Chondrocyte (in vitro differentiated cells): ENCODE results near the gene EDRF1. TPM values are rescaled to one million over a fixed set of nuclear protein-coding genes. Genes with fewer than 3 reads are reported as not detected.

Source experiments
- DNase-seq: peaks from one replicate; pipeline ENCODE4 v3.0.0; 2021; ENCODE audit warnings: mixed read lengths, low spot score
- H3K27ac Mint-ChIP-seq: one replicate; pipeline ENCODE4 v1.8.0; 2021; ENCODE audit warnings: mild to moderate bottlenecking, moderate library complexity, mixed read lengths; ENCODE audit not compliant: unreplicated experiment
- H3K27me3 Mint-ChIP-seq: 2 replicates; pipeline ENCODE4 v1.8.0; 2021; ENCODE audit warnings: low read depth, mixed read lengths
- H3K36me3 Mint-ChIP-seq: 2 replicates; pipeline ENCODE4 v1.8.0; 2021; ENCODE audit warnings: low read depth, mixed read lengths
- H3K4me1 Mint-ChIP-seq: 2 replicates; pipeline ENCODE4 v1.8.0; 2021; ENCODE audit warnings: low read depth, mild to moderate bottlenecking, mixed read lengths
- H3K4me3 Mint-ChIP-seq: one replicate; pipeline ENCODE4 v1.8.0; 2021; ENCODE audit warnings: mild to moderate bottlenecking, moderate library complexity, mixed read lengths; ENCODE audit not compliant: unreplicated experiment
- H3K9me3 Mint-ChIP-seq: 2 replicates; pipeline ENCODE4 v1.8.0; 2021; ENCODE audit warnings: low read depth, mixed read lengths
- total RNA-seq: library from RNA; stranded (reverse); gene quantifications from 3 replicates; pipeline ENCODE4 v1.2.1, GENCODE V29; 2021
- TF ChIP-seq, protein P1 (sequence below): fragments of 200-600 bp; sonication (generic); IDR thresholded peaks from 2 replicates; pipeline ENCODE4 v1.5.0; 2021; ENCODE audit warnings: antibody characterized with exemption, mild to moderate bottlenecking, moderate library complexity

EDRF1 gene
- total RNA-seq, 1 donor from 2014 or later = 14.8 TPM

DNA sequence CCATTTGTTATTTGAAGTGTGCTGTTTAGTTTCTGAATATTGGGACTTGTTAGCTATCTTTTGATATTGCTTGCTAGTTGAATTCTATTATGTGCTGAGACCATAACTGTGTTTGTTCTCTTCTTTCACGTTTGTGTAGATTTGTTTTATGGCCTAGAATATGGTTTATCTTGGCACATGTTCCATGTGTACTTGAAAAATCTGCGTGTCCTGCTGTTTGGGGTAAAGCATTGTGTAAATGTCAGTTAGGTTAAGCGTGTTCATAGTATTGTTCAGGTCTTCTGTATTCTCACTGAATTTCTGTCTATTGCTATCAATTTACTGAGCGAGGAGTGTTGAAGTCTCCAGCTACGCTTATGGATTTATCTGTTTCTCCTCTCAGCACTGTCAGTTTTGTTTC, 36.7 kb downstream of the EDRF1 start:
- Mint-ChIP-seq H3K4me1 (no peaks in the 10 kb centered on the region), H3K4me3 (no peak overlapping the region), H3K36me3 (peaks cover 48% of the 10 kb centered on the region), H3K9me3 (peaks cover 4% of the 10 kb centered on the region), H3K27me3 (no peaks in the 10 kb centered on the region), H3K27ac (peak overlapping the region; percentile 8)
- TF ChIP-seq, protein P1, sequence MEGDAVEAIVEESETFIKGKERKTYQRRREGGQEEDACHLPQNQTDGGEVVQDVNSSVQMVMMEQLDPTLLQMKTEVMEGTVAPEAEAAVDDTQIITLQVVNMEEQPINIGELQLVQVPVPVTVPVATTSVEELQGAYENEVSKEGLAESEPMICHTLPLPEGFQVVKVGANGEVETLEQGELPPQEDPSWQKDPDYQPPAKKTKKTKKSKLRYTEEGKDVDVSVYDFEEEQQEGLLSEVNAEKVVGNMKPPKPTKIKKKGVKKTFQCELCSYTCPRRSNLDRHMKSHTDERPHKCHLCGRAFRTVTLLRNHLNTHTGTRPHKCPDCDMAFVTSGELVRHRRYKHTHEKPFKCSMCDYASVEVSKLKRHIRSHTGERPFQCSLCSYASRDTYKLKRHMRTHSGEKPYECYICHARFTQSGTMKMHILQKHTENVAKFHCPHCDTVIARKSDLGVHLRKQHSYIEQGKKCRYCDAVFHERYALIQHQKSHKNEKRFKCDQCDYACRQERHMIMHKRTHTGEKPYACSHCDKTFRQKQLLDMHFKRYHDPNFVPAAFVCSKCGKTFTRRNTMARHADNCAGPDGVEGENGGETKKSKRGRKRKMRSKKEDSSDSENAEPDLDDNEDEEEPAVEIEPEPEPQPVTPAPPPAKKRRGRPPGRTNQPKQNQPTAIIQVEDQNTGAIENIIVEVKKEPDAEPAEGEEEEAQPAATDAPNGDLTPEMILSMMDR = no peak
- DNase-seq = no peak

DNA sequence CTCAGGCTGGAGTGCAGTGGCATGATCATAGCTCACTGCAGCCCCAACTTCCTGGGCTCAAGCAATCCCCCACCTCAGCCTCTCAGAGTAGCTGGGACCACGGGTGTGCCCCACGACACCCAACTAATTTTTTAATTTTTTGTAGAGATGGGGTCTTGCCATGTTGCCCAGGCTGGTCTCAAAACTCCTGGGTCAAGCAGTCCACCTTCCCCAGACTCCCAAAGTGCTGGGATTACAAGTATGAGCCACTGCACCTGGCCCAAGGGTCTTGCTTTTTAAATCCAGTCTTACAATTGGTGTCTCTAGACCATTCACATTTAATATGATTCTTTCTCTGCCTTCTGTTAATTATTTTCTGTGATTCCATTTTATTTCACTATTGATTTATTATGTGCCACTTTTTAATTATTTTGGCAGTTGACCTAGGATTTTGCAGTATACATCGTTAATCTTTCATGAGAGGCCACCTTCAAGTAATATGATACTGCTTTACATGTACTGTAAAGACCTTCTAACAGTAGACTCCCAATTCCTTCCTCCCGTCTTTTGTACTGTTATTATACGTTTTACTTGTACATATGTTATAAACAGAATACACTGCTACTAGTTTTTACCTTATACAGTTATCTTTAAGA, 37.5 kb downstream of the EDRF1 start:
- Mint-ChIP-seq H3K27me3 (no peaks in the 10 kb centered on the region), H3K4me1 (no peaks in the 10 kb centered on the region), H3K27ac (no peak overlapping the region), H3K9me3 (peaks cover 4% of the 10 kb centered on the region), H3K36me3 (peaks cover 48% of the 10 kb centered on the region), H3K4me3 (no peak overlapping the region)
- TF ChIP-seq, protein P1 = no peak
- no peak for DNase-seq

DNA sequence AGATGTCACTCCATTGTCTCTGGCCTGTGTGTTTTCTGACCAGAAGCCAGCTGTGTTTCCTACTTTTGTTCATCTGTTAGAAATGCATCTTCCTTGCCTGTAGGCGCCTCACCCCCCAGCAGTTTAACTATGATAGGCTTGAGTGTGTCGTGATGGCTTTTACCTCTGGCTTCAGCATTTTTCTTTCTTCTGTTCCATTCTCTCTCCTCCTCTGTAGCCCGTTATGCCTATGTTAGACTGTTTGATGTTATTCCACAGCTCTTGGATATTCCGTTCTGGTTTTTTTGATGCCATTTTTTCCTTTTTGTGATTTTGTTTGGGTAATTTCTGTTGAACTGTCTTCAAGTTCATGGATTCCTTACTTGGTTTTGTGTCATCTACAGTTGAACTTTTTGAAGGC, 38.2 kb downstream of the EDRF1 start:
- H3K27me3 Mint-ChIP-seq = no peaks in the 10 kb centered on the region

DNA sequence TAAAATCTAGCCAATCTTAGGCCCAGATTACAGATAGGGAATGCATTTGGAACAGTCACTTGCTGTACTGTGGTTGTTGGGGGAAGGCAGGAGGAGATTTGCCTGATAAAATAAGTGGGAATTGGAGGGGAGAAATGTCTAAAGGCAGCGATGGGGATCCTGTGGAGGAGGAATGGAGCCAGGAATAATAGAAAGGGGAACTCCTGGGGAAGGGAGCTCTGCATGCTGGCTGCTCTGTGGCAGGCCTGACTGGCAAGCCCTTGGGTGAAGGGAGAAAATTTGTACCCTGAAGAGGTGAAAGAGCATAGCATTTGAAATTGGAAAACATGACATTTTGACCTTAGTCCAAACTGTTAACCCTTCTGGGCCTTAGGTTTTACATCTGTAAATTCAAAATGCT, 42.5 kb downstream of the EDRF1 start:
- no peak overlapping the region for H3K4me3 Mint-ChIP-seq
- H3K36me3 Mint-ChIP-seq = peaks cover 42% of the 10 kb centered on the region
- H3K27me3 Mint-ChIP-seq = no peaks in the 10 kb centered on the region

More for the DNA sequence above, 38.2 kb downstream of the EDRF1 start:
- Mint-ChIP-seq H3K36me3 (peaks cover 47% of the 10 kb centered on the region), H3K9me3 (peaks cover 4% of the 10 kb centered on the region), H3K4me1 (no peaks in the 10 kb centered on the region), H3K27ac (no peak overlapping the region), H3K4me3 (no peak overlapping the region)
- DNase-seq = no peak
- TF ChIP-seq, protein P1 = no peak

DNA sequence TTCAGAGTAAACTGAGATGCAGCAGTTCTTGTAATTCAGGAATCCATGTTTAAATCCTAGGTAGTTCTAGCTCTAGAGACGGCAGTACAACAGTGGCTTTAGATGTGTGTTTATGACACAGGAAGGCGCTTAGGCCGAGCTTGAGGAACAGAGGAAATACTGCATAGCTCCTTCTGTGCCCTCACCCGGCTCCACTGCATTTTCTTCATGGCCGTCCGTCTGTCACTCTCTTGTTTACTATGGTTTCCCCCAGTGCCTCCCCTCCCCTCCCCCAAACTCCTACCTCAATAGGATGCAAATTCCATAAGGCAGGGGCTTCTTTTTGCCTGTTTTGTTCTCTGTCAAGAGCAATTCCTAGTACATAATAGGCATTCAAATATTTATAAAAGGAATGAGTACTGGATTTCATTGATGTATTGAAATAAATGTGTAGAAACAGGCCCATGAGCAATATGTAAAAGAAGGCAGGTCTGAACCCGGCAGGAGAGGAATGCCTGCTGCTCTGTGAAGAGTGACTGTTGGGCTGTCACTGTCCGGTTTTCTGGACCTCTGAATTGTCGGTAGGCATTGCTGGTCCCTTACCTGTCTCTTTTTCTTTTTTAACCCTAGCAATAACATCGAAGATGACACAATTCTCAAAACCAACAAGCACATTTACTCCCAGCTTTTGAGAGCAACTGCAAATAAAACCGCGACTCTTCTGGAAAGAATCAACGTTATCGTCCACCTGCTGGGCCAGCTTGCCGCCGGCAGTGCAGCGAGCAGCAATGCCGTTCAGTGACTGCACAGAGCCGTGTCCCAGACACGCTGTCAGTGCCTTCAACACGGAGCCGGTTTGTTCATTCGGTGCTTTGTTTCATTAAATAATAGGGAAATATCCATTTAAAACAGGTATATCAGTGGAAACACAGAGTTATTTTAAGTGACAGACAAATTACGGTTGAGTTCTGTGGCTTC, 43.5 kb downstream of the EDRF1 start:
- peaks cover 38% of the 10 kb centered on the region for H3K36me3 Mint-ChIP-seq
- no peak overlapping the region for H3K27ac Mint-ChIP-seq
- peaks cover 5% of the 10 kb centered on the region for H3K4me1 Mint-ChIP-seq
- DNase-seq = no peak
- TF ChIP-seq, protein P1 = no peak
- no peaks in the 10 kb centered on the region for H3K9me3 Mint-ChIP-seq
- no peak overlapping the region for H3K4me3 Mint-ChIP-seq
- no peaks in the 10 kb centered on the region for H3K27me3 Mint-ChIP-seq

More for the DNA sequence above, 42.5 kb downstream of the EDRF1 start:
- TF ChIP-seq, protein P1 = no peak
- DNase-seq = no peak
- Mint-ChIP-seq H3K9me3 (no peaks in the 10 kb centered on the region), H3K4me1 (no peaks in the 10 kb centered on the region), H3K27ac (no peak overlapping the region)
